ENCODE results near the gene RXFP3. TPM values are rescaled to one million over a fixed set of nuclear protein-coding genes. Genes with fewer than 3 reads are reported as not detected.

Gene RXFP3
- total and polyA plus RNA-seq, 2 experiments from 2014 or later = not detected

GRCh38 chr5:33976307-33976706 is 40.1 kb downstream of the RXFP3 start:
- no peaks in the 10 kb centered on the region for H3K9me3 ChIP-seq (ENCODE audit: low read depth)
- no peak overlapping the region for H3K27ac ChIP-seq
- H3K27me3 ChIP-seq (replicated peaks; ENCODE audit: insufficient read depth) = no peaks in the 10 kb centered on the region
- H3K36me3 ChIP-seq (ENCODE audit: low read depth) = no peaks in the 10 kb centered on the region
- no peak overlapping the region for H3K9ac ChIP-seq
- H3K9me2 ChIP-seq (ENCODE audit: insufficient read depth) = no peaks in the 10 kb centered on the region
- in situ Hi-C loops (cut with MboI) = no loop called here
- WGBS, 2 experiments (ENCODE audit: low coverage in 1 of 2, low lambda C conversion rate in 2 of 2, missing lambda C conversion rate in 2 of 2) = 15 to 25% methylated on average over 1 of the region's 1 CpG
- H3K4me2 ChIP-seq (ENCODE audit: unreplicated experiment) = no peak overlapping the region
- 0 out of 2 replicates have a peak, but pooled peaks cover 3% of the 10 kb centered on the region for H3F3A ChIP-seq (ENCODE audit: insufficient read depth)
- no peak overlapping the region for H2AFZ ChIP-seq
- no peak for TF ChIP-seq EZH2phosphoT487 (IDR thresholded peaks at IDR 0.05; ENCODE audit: insufficient read depth, low read depth)
- no peak for TF ChIP-seq EZH2 (IDR thresholded peaks at IDR 0.05; ENCODE audit: insufficient read depth, poor library complexity, severe bottlenecking)
- H3K79me2 ChIP-seq (ENCODE audit: insufficient read depth) = no peaks in the 10 kb centered on the region
- no peaks in the 10 kb centered on the region for H4K20me1 ChIP-seq (ENCODE audit: insufficient read depth)
- DNase-seq = no peak
- peaks cover 3% of the 10 kb centered on the region; the same call in 1 of the 2 replicates for H3K4me1 ChIP-seq (ENCODE audit: insufficient read depth)
- no peak overlapping the region for H3K4me3 ChIP-seq

DNA sequence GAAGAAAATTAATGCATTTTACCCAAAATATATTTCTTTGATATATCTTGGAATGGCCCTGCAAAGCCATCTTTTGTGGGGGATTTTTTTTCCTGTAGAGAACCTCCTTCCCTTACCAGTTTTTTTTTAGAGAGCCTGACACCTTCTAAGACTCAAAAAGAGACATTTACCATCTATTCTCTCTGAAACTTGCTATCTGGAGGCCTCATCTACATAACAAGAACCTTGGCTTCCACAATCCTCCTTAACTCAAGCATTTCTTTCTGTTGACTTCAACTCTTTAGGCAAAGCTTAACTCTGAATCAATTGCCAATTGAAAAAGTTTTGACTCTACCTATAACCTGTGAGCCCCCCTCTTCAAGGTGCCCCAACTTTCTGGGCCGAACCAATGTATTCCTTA is 42.1 kb downstream of the RXFP3 start:
- H3K27ac ChIP-seq = no peak overlapping the region
- H3K9me2 ChIP-seq (ENCODE audit: insufficient read depth) = no peaks in the 10 kb centered on the region
- H3K27me3 ChIP-seq (replicated peaks; ENCODE audit: insufficient read depth) = no peaks in the 10 kb centered on the region
- H3K4me1 ChIP-seq (ENCODE audit: insufficient read depth) = peaks cover 11% of the 10 kb centered on the region
- H3K4me3 ChIP-seq = no peak overlapping the region
- no peaks in the 10 kb centered on the region for H3K36me3 ChIP-seq (ENCODE audit: low read depth)
- TF ChIP-seq EZH2 (IDR thresholded peaks at IDR 0.05; ENCODE audit: insufficient read depth, poor library complexity, severe bottlenecking) (no peak), EZH2phosphoT487 (IDR thresholded peaks at IDR 0.05; ENCODE audit: insufficient read depth, low read depth) (no peak)
- no peaks in the 10 kb centered on the region for H4K20me1 ChIP-seq (ENCODE audit: insufficient read depth)
- in situ Hi-C loops (cut with MboI) = no loop called here
- H2AFZ ChIP-seq = no peak overlapping the region
- H3K4me2 ChIP-seq (ENCODE audit: unreplicated experiment) = no peak overlapping the region
- 75 to 83% methylated on average over 1 of the region's 1 CpG for WGBS, 2 experiments (ENCODE audit: low coverage in 1 of 2, low lambda C conversion rate in 2 of 2, missing lambda C conversion rate in 2 of 2)
- H3K9me3 ChIP-seq (ENCODE audit: low read depth) = no peaks in the 10 kb centered on the region
- H3K9ac ChIP-seq = no peak overlapping the region
- 0 out of 2 replicates have a peak, but pooled peaks cover 9% of the 10 kb centered on the region for H3F3A ChIP-seq (ENCODE audit: insufficient read depth)
- no peak for DNase-seq
- H3K79me2 ChIP-seq (ENCODE audit: insufficient read depth) = no peaks in the 10 kb centered on the region

GRCh38 chr5:33980030-33980429 is 43.8 kb downstream of the RXFP3 start:
- H3K4me2 ChIP-seq (ENCODE audit: unreplicated experiment) = no peak overlapping the region
- H3K9ac ChIP-seq = no peak overlapping the region
- TF ChIP-seq EZH2phosphoT487 (IDR thresholded peaks at IDR 0.05; ENCODE audit: insufficient read depth, low read depth) = no peak
- no peak for TF ChIP-seq EZH2 (IDR thresholded peaks at IDR 0.05; ENCODE audit: insufficient read depth, poor library complexity, severe bottlenecking)
- no peaks in the 10 kb centered on the region for H3K9me3 ChIP-seq (ENCODE audit: low read depth)
- no peak overlapping the region for H3K27ac ChIP-seq
- 0 out of 2 replicates have a peak, but pooled peaks cover 9% of the 10 kb centered on the region for H3F3A ChIP-seq (ENCODE audit: insufficient read depth)
- no peaks in the 10 kb centered on the region for H3K79me2 ChIP-seq (ENCODE audit: insufficient read depth)
- no peaks in the 10 kb centered on the region for H3K36me3 ChIP-seq (ENCODE audit: low read depth)
- in situ Hi-C loops (cut with MboI) = no loop called here
- no peak overlapping the region for H3K4me3 ChIP-seq
- H4K20me1 ChIP-seq (ENCODE audit: insufficient read depth) = no peaks in the 10 kb centered on the region
- 61 to 64% methylated on average over 3 of the region's 3 CpGs for WGBS, 2 experiments (ENCODE audit: low coverage in 1 of 2, low lambda C conversion rate in 2 of 2, missing lambda C conversion rate in 2 of 2)
- H3K4me1 ChIP-seq (ENCODE audit: insufficient read depth) = peaks cover 11% of the 10 kb centered on the region
- DNase-seq = no peak
- no peak overlapping the region for H2AFZ ChIP-seq
- no peaks in the 10 kb centered on the region for H3K27me3 ChIP-seq (replicated peaks; ENCODE audit: insufficient read depth)
- no peaks in the 10 kb centered on the region for H3K9me2 ChIP-seq (ENCODE audit: insufficient read depth)

- H3K4me3 ChIP-seq = no peak overlapping the region
- H4K20me1 ChIP-seq (ENCODE audit: insufficient read depth) = no peaks in the 10 kb centered on the region
- no peak overlapping the region for H3K9ac ChIP-seq
- in situ Hi-C loops (cut with MboI) = no loop called here
- H3K27me3 ChIP-seq (replicated peaks; ENCODE audit: insufficient read depth) = no peaks in the 10 kb centered on the region
- no peaks in the 10 kb centered on the region for H3K9me3 ChIP-seq (ENCODE audit: low read depth)
- no peaks in the 10 kb centered on the region for H3K79me2 ChIP-seq (ENCODE audit: insufficient read depth)
- H3K36me3 ChIP-seq (ENCODE audit: low read depth) = no peaks in the 10 kb centered on the region
- H3K9me2 ChIP-seq (ENCODE audit: insufficient read depth) = no peaks in the 10 kb centered on the region; the same call in 1 of the 2 replicates
- DNase-seq = peak; percentile 53
- peak overlapping the region; percentile 15 for H3K4me2 ChIP-seq (ENCODE audit: unreplicated experiment)
- WGBS, 2 experiments (ENCODE audit: low coverage in 1 of 2, low lambda C conversion rate in 2 of 2, missing lambda C conversion rate in 2 of 2) = 53 to 58% methylated on average over 8 of the region's 8 CpGs
- H2AFZ ChIP-seq = 0 out of 2 replicates have a peak overlapping the region, but pooled peaks have one; percentile 21
- TF ChIP-seq EZH2 (IDR thresholded peaks at IDR 0.05; ENCODE audit: insufficient read depth, poor library complexity, severe bottlenecking) (no peak), EZH2phosphoT487 (IDR thresholded peaks at IDR 0.05; ENCODE audit: insufficient read depth, low read depth) (no peak)
- H3K4me1 ChIP-seq (ENCODE audit: insufficient read depth) = peaks cover 11% of the 10 kb centered on the region
- H3F3A ChIP-seq (ENCODE audit: insufficient read depth) = 0 out of 2 replicates have a peak, but pooled peaks cover 9% of the 10 kb centered on the region
- no peak overlapping the region for H3K27ac ChIP-seq
Observed at GRCh38 chr5:33981408-33982162, 45.4 kb downstream of the RXFP3 start.

Data from GM23248 (cell line).